H9 (cell line): Measurements from ENCODE around the gene TUBA4A. TPM values are rescaled to one million over a fixed set of nuclear protein-coding genes. Genes with fewer than 3 reads are reported as not detected.

Experiments used
- DNase-seq: peaks from one replicate; pipeline ENCODE4 v3.0.0-alpha.2; 2017
- H2AFZ ChIP-seq: one replicate; pipeline ENCODE4 v1.6.1; 2013; ENCODE audit warnings: mild to moderate bottlenecking, low read length, control low read depth, moderate library complexity
- H2AK5ac ChIP-seq: 2 replicates; pipeline ENCODE4 v1.6.1; 2013; ENCODE audit warnings: low read length, control low read depth, mixed read lengths; ENCODE audit not compliant: insufficient read length
- H2BK120ac ChIP-seq: one replicate; pipeline ENCODE4 v1.6.1; 2013; ENCODE audit warnings: low read depth, mild to moderate bottlenecking, low read length, control low read depth, inconsistent platforms; ENCODE audit not compliant: poor library complexity, severe bottlenecking
- H2BK12ac ChIP-seq: 2 replicates; pipeline ENCODE4 v1.6.1; 2013; ENCODE audit warnings: low read length, control low read depth, mixed read lengths, low read depth; ENCODE audit not compliant: insufficient read length
- H2BK15ac ChIP-seq: 2 replicates; pipeline ENCODE4 v1.6.1; 2013; ENCODE audit warnings: low read depth, low read length, control low read depth
- H2BK20ac ChIP-seq: one replicate; pipeline ENCODE4 v1.6.1; 2013; ENCODE audit warnings: low read depth, mild to moderate bottlenecking, low read length, control low read depth, inconsistent platforms; ENCODE audit not compliant: poor library complexity, severe bottlenecking
- H2BK5ac ChIP-seq: 2 replicates; pipeline ENCODE4 v1.6.1; 2013; ENCODE audit warnings: low read length, control low read depth, mixed read lengths; ENCODE audit not compliant: insufficient read length
- H3K14ac ChIP-seq: 2 replicates; pipeline ENCODE4 v1.6.1; 2013; ENCODE audit warnings: low read length, control low read depth; ENCODE audit not compliant: insufficient read depth
- H3K18ac ChIP-seq: 2 replicates; pipeline ENCODE4 v1.6.1; 2013; ENCODE audit warnings: low read depth, mild to moderate bottlenecking, mixed read lengths, low read length, control low read depth; ENCODE audit not compliant: insufficient read length
- H3K23ac ChIP-seq: 2 replicates; pipeline ENCODE4 v1.6.1; 2013; ENCODE audit warnings: low read length, control low read depth, mixed read lengths, low read depth; ENCODE audit not compliant: insufficient read length
- H3K23me2 ChIP-seq: 2 replicates; pipeline ENCODE4 v1.6.1; 2013; ENCODE audit warnings: low read depth, mild to moderate bottlenecking, mixed read lengths, low read length, control low read depth; ENCODE audit not compliant: insufficient read length, poor library complexity, severe bottlenecking
- H3K27ac ChIP-seq: 2 replicates; pipeline ENCODE4 v1.5.1; 2013; ENCODE audit warnings: low read length, control low read depth, mixed read lengths, low read depth; ENCODE audit not compliant: insufficient read length
- H3K27me3 ChIP-seq: 2 replicates; pipeline ENCODE4 v1.6.1; 2013; ENCODE audit warnings: low read length, control low read depth, inconsistent platforms; ENCODE audit not compliant: insufficient read depth
- H3K4ac ChIP-seq: 2 replicates; pipeline ENCODE4 v1.6.1; 2013; ENCODE audit warnings: low read depth, mild to moderate bottlenecking, control low read depth, inconsistent platforms, low read length, moderate library complexity
- H3K4me1 ChIP-seq: 2 replicates; pipeline ENCODE4 v1.6.1; 2013; ENCODE audit warnings: low read length, control low read depth, inconsistent platforms; ENCODE audit not compliant: insufficient read depth
- H3K4me2 ChIP-seq: 2 replicates; pipeline ENCODE4 v1.6.1; 2013; ENCODE audit warnings: low read length, control low read depth, mixed read lengths; ENCODE audit not compliant: insufficient read length, insufficient read depth
- H3K56ac ChIP-seq: 2 replicates; pipeline ENCODE4 v1.6.1; 2013; ENCODE audit warnings: low read depth, mild to moderate bottlenecking, mixed read lengths, low read length, control low read depth; ENCODE audit not compliant: insufficient read length
- H3K79me1 ChIP-seq: 2 replicates; pipeline ENCODE4 v1.6.1; 2013; ENCODE audit warnings: low read depth, mild to moderate bottlenecking, moderate library complexity, low read length, control low read depth, inconsistent platforms; ENCODE audit not compliant: insufficient read depth, poor library complexity, severe bottlenecking
- H3K79me2 ChIP-seq: 2 replicates; pipeline ENCODE4 v1.6.1; 2013; ENCODE audit warnings: low read length, control low read depth, inconsistent platforms; ENCODE audit not compliant: insufficient read depth
- H3K9ac ChIP-seq: 2 replicates; pipeline ENCODE4 v1.6.1; 2013; ENCODE audit warnings: low read length, control low read depth, mixed read lengths; ENCODE audit not compliant: insufficient read length; ENCODE audit errors: extremely low read depth
- H3K9me3 ChIP-seq: one replicate; pipeline ENCODE4 v1.6.1; 2013; ENCODE audit warnings: low read depth, low read length, inconsistent platforms; ENCODE audit not compliant: control insufficient read depth
- H3T11ph ChIP-seq: one replicate; pipeline ENCODE4 v1.6.1; 2013; ENCODE audit warnings: mild to moderate bottlenecking, low read length, control low read depth, inconsistent platforms
- H4K20me1 ChIP-seq: one replicate; pipeline ENCODE4 v1.6.1; 2013; ENCODE audit not compliant: control insufficient read depth, insufficient read length, insufficient read depth
- H4K5ac ChIP-seq: 2 replicates; pipeline ENCODE4 v1.6.1; 2013; ENCODE audit warnings: low read depth, mild to moderate bottlenecking, mixed read lengths, low read length, control low read depth; ENCODE audit not compliant: insufficient read length
- H4K8ac ChIP-seq: replicated peaks from 2 replicates; pipeline ENCODE4 v1.6.1; 2013; ENCODE audit warnings: low read length, control low read depth, mixed read lengths, low read depth; ENCODE audit not compliant: insufficient read length
- H4K91ac ChIP-seq: 2 replicates; pipeline ENCODE4 v1.6.1; 2013; ENCODE audit warnings: low read depth, mild to moderate bottlenecking, moderate library complexity, mixed read lengths, low read length, control low read depth; ENCODE audit not compliant: insufficient read length
- H3K27ac Mint-ChIP-seq, 3 experiments: 2 replicates in 2 of 3; 3 replicates in 1 of 3; pipeline ENCODE4 v1.8.0; 2020 to 2021; ENCODE audit warnings: mixed read lengths in 3 of 3, mild to moderate bottlenecking in 1 of 3, moderate library complexity in 1 of 3
- H3K27me3 Mint-ChIP-seq: 2 replicates; pipeline ENCODE4 v1.8.0; 2021; ENCODE audit warnings: low read depth, mild to moderate bottlenecking, moderate library complexity, mixed read lengths
- H3K36me3 Mint-ChIP-seq, 3 experiments: 2 replicates in 2 of 3; 3 replicates in 1 of 3; pipeline ENCODE4 v1.8.0; 2020 to 2021; ENCODE audit warnings: low read depth in 3 of 3, mixed read lengths in 3 of 3; ENCODE audit not compliant: insufficient read depth in 1 of 3
- H3K4me1 Mint-ChIP-seq, 2 experiments: 2 replicates each; pipeline ENCODE4 v1.8.0; 2020; ENCODE audit warnings: mixed read lengths in 2 of 2
- H3K4me3 Mint-ChIP-seq, 2 experiments: 2 replicates in 1 of 2; 3 replicates in 1 of 2; pipeline ENCODE4 v1.8.0; 2020 to 2021; ENCODE audit warnings: mild to moderate bottlenecking in 2 of 2, mixed read lengths in 2 of 2, moderate library complexity in 1 of 2
- H3K9me3 Mint-ChIP-seq, 2 experiments: 2 replicates in 1 of 2; 3 replicates in 1 of 2; pipeline ENCODE4 v1.8.0; 2020; ENCODE audit warnings: mild to moderate bottlenecking in 2 of 2, mixed read lengths in 2 of 2, moderate library complexity in 1 of 2
- CTCF ChIP-seq: fragments of 200-600 bp; sonication (generic); conservative IDR thresholded peaks from 3 replicates; pipeline ENCODE4 v1.8.0; 2021; ENCODE audit warnings: antibody characterized with exemption, mild to moderate bottlenecking
- WGBS: extraction: QIAGEN DNeasy Blood & Tissue Kit; methylation state at CpG from one replicate; pipeline ENCODE4 v1.1.7; 2013; ENCODE audit warnings: missing lambda C conversion rate, low lambda C conversion rate, mixed read lengths; ENCODE audit not compliant: insufficient read length; ENCODE audit errors: extremely low coverage; 5-methylcytosine and 5-hydroxymethylcytosine counted together
- total RNA-seq: library from RNA; stranded (reverse); gene quantifications from 2 replicates; pipeline ENCODE4 v1.2.1, GENCODE V29; 2021

Gene TUBA4A
- total RNA-seq, 1 experiment from 2014 or later, result 25.5 TPM

DNA sequence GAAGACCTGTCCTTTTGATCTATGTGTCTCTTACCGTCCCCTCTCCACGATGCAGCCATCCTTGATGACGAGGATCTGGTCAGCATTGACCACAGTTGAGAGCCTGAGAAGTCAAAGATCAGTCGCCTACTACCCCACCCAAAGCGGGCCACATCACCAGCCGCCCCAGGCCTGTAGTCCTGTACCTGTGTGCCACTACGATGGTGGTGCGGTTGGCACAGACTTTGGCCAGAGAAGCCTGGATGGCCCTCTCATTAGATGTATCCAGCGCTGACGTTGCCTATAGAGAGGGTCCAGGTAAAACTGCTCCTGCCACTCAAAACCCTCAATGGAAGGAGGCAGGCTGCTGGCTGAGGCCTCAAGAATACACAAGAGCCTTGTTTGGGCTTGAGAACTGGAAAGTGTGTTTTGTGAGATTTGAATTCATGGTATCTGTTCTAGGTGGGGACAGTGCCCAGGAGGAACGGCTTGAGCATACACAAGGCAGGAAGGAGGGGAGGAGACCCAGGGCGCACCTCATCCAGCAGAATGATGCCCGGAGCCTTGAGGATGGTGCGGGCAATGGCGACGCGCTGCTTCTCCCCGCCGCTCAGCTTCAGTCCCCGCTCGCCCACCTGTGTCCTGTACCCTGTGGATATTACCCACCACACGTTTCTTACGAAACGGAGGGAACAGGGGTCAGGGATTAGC lies 43.4 kb downstream of the TUBA4A start:
- peaks cover 15 to 75% (median 58%) of the 10 kb centered on the region in 3 experiments for H3K36me3 Mint-ChIP-seq
- peak overlapping the region in 1 of 3 experiments; percentile 48; a peak in 1 of 7 replicates for H3K27ac Mint-ChIP-seq
- H3K56ac ChIP-seq, result no peak overlapping the region
- DNase-seq, result no peak
- no peaks in the 10 kb centered on the region for H3K27me3 ChIP-seq
- no peak overlapping the region for H4K5ac ChIP-seq
- no peak overlapping the region for H2AFZ ChIP-seq
- H3K27me3 Mint-ChIP-seq, result no peaks in the 10 kb centered on the region; the same call in 1 of the 2 replicates
- H3K9ac ChIP-seq, result no peak overlapping the region
- no peaks in the 10 kb centered on the region for H3K79me2 ChIP-seq
- no peak overlapping the region for H3K23ac ChIP-seq
- no peaks in the 10 kb centered on the region for H3K9me3 Mint-ChIP-seq
- H3K4me3 Mint-ChIP-seq, result no peak overlapping the region
- no peak overlapping the region for H4K8ac ChIP-seq
- H2BK5ac ChIP-seq, result no peak overlapping the region
- H4K20me1 ChIP-seq, result no peaks in the 10 kb centered on the region
- H3K14ac ChIP-seq, result no peak overlapping the region
- no peak overlapping the region for H2BK120ac ChIP-seq
- H3K4ac ChIP-seq, result no peak overlapping the region
- H2BK12ac ChIP-seq, result no peak overlapping the region
- no peak overlapping the region for H4K91ac ChIP-seq
- H2AK5ac ChIP-seq, result no peak overlapping the region
- H3T11ph ChIP-seq, result no peak overlapping the region
- WGBS, result no CpG with 5 or more reads among the region's 24 CpGs
- no peak overlapping the region for H2BK15ac ChIP-seq
- peaks cover 4% of the 10 kb centered on the region for H3K23me2 ChIP-seq
- H3K79me1 ChIP-seq, result no peaks in the 10 kb centered on the region
- no peak overlapping the region for H3K18ac ChIP-seq
- no peak overlapping the region for H3K4me2 ChIP-seq
- peaks cover 8 to 13% of the 10 kb centered on the region in 2 experiments for H3K4me1 Mint-ChIP-seq
- no peak overlapping the region for H3K27ac ChIP-seq
- no peaks in the 10 kb centered on the region for H3K4me1 ChIP-seq
- no peak for TF ChIP-seq CTCF
- no peaks in the 10 kb centered on the region for H3K9me3 ChIP-seq
- H2BK20ac ChIP-seq, result no peak overlapping the region
